RWPE1 (cell line): ENCODE results near the gene FIG4.
"Not testable (repeated sequence)": the region's sequence is repeated elsewhere in the genome, so short reads cannot be mapped to it uniquely, and the experiment has no call there.

ENCODE experiments used
- CTCF ChIA-PET: fragments of 350-600 bp; sonication (Branson Sonifier 250); formaldehyde crosslinking; extraction: SDS; loops from one replicate; lab custom pipeline; 2021; lab: Yijun Ruan, JAX
- POLR2A ChIA-PET: fragments of 400-600 bp; formaldehyde crosslinking; extraction: SDS; loops from one replicate; lab custom pipeline; 2020; ENCODE audit warnings: antibody characterized with exemption; ENCODE audit not compliant: low non-redundant PET; lab: Yijun Ruan, JAX
- DNase-seq: peaks from one replicate; pipeline ENCODE4 v3.0.0; 2012; ENCODE audit warnings: low spot score
- H3K27ac ChIP-seq: fragments of 450-650 bp; 2 replicates; pipeline ENCODE4 v1.5.1; 2017
- CTCF ChIP-seq: fragments of 450-650 bp; conservative IDR thresholded peaks from 2 replicates; pipeline ENCODE4 v1.5.1; 2017; ENCODE audit warnings: low read depth, mild to moderate bottlenecking

Gene FIG4

GRCh38 chr6:109722011-109722410, 30.9 kb downstream of the FIG4 start:
- DNase-seq: no peak
- ChIA-PET CTCF (no interaction called here), POLR2A (no interaction called here)
- H3K27ac ChIP-seq: no peak overlapping the region
- no peak for TF ChIP-seq CTCF

DNA sequence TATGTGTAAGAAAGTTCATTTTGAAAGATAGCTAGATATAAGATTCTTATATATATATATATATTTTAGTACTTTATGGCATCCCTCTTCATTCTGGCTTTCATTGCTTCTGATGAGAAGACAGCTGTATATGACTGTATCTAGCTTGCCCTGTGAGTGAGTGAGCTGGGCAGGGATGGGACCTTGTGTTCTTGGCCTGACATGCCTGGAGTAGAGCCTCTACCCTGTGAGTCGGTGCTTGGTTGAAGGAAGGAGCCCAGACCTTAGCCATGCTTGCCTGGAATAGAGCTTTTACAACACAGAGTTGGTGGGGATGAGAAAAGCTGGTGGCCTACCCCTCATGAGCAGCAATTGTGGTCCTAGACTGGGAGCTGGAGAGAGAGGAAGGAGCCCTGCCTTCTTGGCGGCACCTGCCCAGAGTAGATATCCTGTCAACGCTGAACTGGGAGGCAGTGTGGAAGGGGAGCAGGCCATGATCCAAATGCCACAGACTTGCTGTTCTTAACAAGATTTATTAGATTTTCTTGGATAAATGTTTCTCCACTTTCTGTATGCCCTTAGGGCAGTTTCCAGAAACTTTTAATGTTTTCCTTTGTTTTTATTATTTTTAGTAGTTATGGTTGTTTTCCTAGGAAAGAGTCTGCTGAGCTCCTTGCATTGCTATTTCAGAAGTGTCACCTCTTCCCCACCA, 31.6 kb downstream of the FIG4 start:
- POLR2A ChIA-PET: no interaction called here
- no peak for TF ChIP-seq CTCF
- no peak overlapping the region for H3K27ac ChIP-seq
- CTCF ChIA-PET: interaction anchor here (0.5 to 2.5 kb wide), 2 partner anchors 317 to 612 kb away, joined by 3 to 8 read pairs; no protein-coding TSS in a partner anchor
- no peak for DNase-seq

DNA sequence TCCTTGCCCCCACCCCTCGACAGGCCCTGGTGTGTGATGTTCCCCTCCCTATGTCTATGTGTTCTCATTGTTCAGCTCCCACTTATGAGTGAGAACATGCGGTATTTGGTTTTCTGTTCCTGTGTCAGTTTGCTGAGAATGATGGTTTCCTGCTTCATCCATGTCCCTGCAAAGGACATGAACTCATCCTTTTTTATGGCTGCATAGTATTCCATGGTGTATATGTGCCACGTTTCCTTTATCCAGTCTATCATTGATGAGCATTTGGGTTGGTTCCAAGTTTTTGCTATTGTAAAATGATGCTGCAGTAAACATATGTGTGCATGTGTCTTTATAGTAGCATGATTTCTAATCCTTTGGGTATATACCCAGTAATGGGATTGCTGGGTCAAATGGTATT, 34.2 kb downstream of the FIG4 start:
- POLR2A ChIA-PET, H3K27ac ChIP-seq, CTCF ChIA-PET, DNase-seq: not testable (repeated sequence)

DNA sequence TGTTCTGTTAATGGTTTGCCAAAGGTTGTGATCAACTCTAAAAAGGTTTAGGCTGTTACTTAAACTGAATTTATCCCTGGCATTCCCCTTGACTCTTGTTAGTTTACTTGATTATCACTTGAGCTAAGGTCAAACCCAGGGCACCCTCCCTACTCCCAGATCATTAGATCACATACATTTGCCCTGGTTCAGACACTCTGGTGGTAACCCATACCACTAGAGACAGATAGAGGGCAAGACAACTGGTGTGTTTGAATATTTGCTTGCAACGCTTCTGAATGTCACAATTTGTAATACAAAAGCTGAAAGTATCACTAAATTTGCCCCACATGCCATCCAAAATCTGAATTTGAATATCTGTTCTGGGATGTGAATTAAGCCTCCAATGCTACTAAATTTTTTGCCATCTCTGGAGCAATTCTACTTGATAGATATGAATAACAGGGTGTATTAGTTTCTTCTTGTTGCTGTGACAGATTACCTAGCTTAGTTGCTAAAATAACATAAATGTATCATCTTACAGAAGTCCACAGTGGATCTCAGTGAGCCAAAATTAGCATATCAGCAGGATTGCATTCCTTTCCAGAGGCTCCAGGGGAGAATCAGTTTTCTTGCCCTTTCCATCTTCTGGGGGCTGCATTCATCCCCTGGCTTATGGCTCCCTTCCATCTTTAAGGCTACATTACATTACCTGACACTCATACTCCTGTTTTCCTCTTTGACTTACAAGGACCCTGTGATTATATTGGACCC, 45.4 kb downstream of the FIG4 start:
- POLR2A ChIA-PET: no interaction called here
- CTCF ChIA-PET: no interaction called here
- DNase-seq: no peak
- no peak for TF ChIP-seq CTCF
- H3K27ac ChIP-seq: no peak overlapping the region

GRCh38 chr6:109738255-109738654, 47.2 kb downstream of the FIG4 start:
- no peak for TF ChIP-seq CTCF
- ChIA-PET POLR2A (no interaction called here), CTCF (no interaction called here)
- DNase-seq: no peak
- no peak overlapping the region for H3K27ac ChIP-seq

DNA sequence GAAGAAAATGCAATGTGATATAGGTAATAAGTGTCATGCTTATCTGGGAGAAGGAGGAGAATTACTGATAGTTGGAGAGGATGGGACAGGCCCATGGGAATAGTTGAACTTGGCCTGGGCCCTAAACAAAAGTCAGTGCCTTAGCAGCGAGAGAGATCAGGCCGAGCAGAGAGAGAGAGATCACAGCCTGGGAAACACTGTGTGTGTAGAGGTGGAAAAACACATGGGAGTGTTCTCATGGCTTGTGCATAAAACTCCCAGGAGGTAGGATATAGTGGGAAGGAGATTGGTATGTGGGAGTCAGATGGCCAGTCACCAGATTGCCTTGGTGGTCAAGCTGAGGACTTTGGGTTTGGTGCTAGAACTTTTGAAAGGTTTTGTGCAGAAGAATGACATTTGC, 47.6 kb downstream of the FIG4 start:
- H3K27ac ChIP-seq: no peak overlapping the region
- POLR2A ChIA-PET: no interaction called here
- CTCF ChIA-PET: interaction anchor here (0.6 kb wide), 1 partner anchor 39 kb away, joined by 4 read pairs; no protein-coding TSS in a partner anchor
- no peak for TF ChIP-seq CTCF
- no peak for DNase-seq

DNA sequence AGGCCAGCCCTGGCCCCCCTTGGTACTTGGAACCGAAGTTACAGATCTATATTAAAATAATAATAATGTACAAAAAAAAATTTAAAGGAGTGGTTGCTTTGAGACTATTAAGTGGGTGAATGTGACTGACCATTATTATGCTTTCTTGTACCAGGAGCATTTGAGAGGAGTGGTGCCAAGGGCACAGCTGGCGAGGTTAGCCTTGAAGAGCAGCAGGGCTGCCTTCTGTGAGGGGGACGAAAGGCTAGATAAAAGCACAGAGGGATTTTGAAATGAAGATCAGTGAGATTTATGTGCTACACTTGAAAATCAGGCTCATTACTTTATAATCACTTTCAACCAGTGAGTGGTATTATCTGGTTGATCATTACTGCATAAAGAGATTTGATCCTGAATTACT, 48.6 kb downstream of the FIG4 start:
- ChIA-PET POLR2A (no interaction called here), CTCF (interaction anchor here (0.6 kb wide), 2 partner anchors 51 to 300 kb away, joined by 3 read pairs; no protein-coding TSS in a partner anchor)
- no peak for DNase-seq
- H3K27ac ChIP-seq: no peak overlapping the region
- TF ChIP-seq CTCF: no peak
